Inferior parietal cortex (tissue), 1 donor: ENCODE results near the gene NKD1.
"Not testable (repeated sequence)": the region's sequence is repeated elsewhere in the genome, so short reads cannot be mapped to it uniquely, and the experiment has no call there.

Source experiments
- DNase-seq: peaks from one replicate; pipeline ENCODE4 v3.0.0-alpha.2; 2016; ENCODE audit errors: extremely low spot score

The NKD1 gene

GRCh38 chr16:50548125-50548908 is at the start of gene NKD1:
TSS of gene NKD1 (plus strand) at chr16:50548396. CDS start at chr16:50548554, 158 bp downstream.
- peak; percentile 32 for DNase-seq

DNA sequence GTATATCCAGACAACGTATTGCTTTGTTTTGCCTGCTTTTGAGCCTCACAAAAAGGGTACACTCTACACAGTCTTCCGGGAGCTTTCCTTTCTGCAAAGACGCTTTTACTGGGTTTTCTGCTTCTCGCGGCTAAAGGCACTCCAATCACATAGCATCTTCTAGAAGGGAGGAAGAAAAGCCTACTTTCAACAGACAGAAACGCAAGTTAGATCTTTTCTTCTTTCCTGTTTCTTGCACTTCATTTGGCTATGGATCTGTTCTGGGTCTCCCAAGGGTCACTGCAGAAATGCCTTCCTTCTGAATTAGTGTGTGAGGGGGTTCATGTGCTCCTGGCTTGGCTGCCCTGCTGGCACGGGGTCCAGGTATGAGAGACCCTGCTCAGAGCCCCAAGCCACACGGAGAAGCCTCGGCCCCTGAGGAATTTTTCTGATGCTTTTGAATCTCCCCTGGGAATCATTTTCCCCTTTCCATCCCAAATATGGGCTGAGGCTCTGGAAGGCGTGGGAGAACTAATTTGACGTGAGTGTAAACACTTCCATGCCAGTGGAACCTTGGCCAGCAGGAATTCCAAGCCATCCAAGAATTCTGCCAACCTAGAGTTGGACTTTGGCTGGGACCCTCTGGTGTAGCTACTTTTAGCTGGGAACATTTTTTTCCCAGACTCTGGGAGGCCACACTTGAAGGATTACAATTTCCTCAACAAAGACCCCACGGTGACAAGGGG is 49.6 kb upstream of the NKD1 start:
- no peak for DNase-seq

DNA sequence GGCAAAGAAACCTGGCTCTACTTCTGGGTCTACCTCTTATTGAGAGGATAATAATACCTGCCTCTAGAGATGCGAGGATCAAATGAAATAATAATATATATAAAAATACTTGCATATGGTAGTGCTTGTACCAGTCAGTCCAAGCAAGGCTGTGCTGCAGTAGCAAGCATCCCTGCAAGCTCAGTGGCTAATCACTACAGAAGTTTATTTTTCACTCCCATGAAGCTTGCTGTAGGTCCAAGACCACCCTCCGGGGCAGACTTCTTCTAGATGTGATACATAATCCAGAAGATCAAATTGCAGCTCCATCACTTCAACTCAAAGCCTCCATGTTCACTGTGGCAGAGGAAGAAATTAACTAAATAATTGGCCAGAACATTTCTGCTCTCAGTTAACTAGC is 48.9 kb upstream of the NKD1 start:
- DNase-seq: no peak

DNA sequence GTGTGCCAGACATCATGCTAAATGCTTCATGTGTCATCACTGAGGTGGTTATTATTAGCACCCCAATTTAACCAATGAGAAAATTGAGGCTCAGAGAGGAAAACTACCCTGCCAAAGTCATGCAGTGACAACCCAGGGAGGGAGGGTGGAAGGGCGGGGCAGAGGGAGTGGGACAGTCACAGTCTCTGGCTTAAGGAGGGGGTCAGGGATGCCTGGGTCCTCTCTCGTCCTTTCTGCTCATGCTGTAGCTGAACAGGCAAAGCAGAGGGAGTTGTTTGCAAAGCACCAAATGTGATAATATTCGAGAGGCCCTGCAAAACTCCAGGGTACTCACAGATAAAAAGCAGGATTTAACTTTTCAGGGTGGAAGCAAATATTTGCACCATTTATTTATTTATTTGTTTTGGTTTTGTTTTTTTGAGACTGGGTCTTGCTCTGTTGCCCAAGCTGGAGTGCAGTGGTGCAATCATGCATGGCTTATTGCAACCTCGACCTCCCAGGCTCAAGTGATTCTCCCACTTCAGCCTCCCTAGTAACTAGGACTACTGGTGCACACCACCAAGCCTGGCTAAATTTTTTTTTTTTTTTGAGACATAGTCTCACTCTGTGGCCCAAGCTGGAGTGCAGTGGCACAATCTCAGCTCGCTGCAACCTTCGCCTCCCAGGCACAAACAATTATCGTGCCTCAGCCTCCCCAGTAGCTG is 47.9 kb upstream of the NKD1 start:
- DNase-seq: no peak

DNA sequence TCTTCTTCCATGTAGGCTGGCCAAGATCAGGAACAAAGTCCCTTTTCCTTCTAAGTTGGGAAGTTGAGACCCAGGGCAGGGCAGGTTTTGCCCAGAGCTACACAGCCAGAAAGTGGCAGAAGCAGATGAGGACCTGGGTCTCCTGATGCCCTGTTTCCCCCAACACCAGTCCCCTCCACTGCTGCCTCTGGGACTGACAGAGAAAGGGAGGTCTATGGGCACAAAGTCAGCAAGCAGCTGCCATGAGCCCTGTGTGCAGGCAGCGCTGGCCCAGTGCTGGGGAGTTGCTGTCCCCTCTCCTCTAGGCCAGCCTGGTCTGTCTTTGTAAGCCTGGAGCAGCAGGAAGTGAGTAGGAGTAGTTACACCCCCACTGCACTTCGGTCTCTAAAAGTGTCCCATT is 46.9 kb upstream of the NKD1 start:
- no peak for DNase-seq

DNA sequence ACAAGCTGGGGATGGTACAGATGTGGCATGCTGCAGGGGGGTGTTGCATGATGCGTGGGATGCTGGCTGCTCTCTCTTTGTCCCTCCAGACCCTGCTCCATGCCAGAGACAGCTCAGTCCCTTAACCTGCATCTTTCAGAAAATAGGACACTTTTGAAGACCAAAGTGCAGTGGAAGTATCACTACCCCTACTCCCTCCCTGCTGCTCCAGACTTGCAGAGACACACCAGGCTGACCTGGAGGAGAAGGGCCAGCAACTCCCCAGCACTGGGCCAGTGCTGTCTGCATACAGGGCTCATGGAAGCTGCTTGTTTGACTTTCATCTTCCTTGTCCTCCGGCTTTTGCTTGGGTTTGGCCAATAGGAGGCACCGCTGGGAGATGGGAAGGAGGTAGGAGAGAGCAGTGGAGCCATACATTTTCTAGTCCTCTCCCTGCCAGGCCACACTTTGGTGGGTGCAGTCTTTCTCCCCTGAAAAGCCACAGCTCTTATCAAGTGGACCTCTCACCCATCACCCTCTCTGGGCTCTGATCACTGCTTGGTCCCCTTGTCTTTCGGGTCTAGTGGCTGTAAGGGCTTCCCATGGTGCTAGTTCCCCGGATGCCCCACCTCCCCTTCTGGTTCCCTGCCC is 46.1 kb upstream of the NKD1 start:
- no peak for DNase-seq

DNA sequence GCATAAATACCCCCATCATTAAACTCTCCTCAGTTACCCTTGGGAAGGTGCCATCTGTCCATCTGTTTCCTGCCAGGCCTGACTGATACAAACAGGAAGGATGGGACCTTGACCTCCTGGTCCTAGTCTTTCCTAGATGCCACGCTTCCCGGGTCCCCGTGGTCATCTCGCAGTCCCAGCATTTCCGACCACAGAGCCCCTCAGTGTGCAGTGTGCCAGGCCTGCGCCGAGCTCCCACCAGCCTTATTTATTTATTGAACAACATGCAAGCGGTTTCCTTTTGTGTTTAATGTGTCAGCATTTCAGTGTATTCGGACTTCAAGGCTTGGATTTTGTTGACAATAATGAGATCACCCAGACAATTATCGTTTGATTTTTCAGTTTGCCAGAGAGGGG is 45.6 kb upstream of the NKD1 start:
- DNase-seq: no peak

DNA sequence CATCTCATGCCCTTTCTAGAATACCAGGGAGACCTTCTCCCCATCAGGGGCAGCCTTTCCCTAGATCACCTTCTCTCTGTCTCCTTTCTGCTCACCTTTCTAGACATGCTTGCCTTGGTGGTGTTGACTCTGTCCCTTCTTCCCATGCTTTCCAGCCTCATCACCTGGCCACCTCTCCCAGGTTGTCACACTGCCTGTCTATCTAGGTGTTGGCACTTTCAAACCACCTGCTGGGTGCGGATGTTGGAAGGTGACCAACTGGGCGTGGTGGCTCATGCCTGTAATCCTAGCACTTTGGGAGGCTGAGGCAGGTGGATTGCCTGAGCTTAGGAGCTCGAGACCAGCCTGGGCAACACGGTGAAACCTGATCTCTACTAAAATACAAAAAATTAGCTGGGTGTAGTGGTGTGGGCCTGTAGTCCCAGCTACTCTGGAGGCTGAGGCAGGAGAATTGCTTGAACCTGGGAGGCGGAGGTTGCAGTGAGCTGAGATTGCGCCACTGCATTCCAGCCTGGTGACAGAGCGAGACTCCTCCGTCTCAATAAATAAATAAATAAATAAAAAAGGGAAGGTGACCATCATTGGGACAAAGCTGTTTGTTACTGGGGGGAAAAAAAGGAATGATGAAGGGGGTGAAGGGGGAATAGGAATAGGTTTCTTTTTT is 44.2 kb upstream of the NKD1 start:
- not testable (repeated sequence) for DNase-seq

GRCh38 chr16:50505115-50505514 is 43.1 kb upstream of the NKD1 start:
- DNase-seq: no peak

GRCh38 chr16:50505714-50506542 is 42.3 kb upstream of the NKD1 start:
- DNase-seq: no peak

- DNase-seq: no peak
These were observed 41.7 kb upstream of the NKD1 start for GRCh38 chr16:50506543-50506937.

DNA sequence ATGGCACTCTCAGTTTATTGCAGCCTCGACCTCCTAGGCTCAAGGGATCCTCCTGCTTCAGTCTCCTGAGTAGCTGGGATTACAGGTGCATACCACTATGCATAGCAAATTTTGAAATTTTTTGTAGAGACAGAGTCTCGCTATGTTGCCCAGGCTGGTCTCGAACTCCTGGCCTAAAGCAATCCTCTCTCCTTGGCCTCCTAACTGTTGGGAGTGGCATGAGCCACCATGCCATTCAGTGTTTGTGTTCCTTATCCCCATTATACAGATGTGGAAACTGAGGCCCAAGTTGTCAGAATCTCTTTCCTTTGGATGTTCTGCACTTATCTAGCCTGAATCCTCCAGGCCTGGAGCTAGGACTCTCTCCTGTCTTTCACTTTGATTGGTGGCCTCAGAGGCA is 40.8 kb upstream of the NKD1 start:
- DNase-seq: no peak

DNA sequence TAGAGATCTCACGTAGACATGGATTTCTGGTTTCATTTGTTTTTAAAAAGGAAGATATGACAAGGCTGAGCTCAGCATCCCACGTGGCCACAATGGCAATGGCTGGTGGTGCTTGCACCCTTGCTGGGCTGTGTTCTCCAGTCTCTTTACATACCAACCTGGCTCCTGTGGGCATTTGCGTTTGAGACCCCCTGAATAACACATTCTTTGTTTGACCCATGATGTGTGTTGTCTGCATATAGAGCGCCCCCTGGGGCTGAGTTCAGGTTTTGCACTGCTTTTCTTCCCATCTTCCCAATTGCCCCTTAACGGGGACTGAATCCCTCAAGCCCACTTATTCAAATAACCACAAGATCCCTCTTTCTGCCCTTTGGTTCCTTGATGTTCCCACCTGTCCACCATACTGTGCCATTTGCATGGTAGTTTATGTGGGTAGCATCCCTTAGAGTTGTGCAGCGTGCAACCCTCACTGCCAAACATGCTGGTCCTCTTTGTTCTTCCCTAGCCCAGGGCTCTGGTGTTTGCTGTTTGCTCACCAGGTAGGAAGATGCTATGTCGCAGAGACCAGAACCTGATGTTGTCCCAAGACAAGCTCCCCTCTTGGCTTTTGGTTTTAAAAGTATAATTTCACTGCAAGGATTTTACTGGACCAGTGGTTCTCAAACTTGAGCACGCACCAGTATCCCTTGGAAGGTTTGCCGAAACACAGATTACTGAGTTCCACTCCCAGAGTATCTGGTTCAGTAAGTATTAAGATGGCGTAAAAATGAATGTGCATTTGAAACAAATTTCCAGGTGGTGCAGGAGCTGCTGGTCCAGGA is 38.5 kb upstream of the NKD1 start:
- peak; percentile 25 for DNase-seq

GRCh38 chr16:50515218-50515617 is 33.0 kb upstream of the NKD1 start:
- DNase-seq: no peak

DNA sequence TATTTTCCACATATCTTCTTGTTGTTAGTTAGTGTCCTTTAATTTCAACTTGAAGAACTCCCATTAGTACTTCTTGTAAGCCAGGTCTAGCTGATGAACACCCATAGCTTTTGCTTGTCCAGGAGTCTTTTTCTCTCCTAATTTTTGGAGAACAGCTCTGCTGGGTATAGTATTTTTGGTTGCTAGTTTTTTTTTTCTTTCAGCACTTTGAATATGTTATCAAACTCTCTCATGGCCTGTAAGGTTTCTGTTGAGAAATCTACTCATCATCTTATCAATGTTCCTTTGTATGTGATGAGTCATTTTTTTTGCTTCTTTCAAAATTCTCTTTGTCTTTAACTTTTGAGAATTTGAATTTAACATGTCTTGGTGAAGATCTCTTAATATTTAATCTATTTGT is 31.8 kb upstream of the NKD1 start:
- DNase-seq: no peak

DNA sequence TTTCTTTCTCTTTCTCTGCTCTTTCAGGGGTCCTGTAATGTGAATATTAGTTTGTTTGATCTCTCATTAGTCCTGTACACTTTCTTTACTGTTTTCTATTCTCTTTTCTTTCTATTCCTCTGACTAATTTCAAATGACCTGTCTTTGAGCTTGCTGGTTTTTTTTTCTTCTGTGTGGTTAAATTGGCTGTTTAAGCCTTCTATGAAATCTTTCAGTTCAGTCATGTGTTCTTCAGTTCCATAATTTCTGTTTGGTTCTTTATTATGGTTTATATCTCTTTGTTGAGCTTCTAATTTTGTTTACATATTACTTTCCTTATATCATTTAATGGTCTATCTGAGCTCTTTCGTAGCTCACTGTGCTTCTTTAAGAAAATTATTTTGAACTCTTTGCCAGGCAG is 31.3 kb upstream of the NKD1 start:
- DNase-seq: no peak

GRCh38 chr16:50517450-50518252 is 30.5 kb upstream of the NKD1 start:
- DNase-seq: no peak

GRCh38 chr16:50519001-50519400 is 29.2 kb upstream of the NKD1 start:
- DNase-seq: no peak

GRCh38 chr16:50519602-50520001 is 28.6 kb upstream of the NKD1 start:
- DNase-seq: no peak
